Stimulated activated CD4-positive, alpha-beta T cell treated with anti-CD3 and anti-CD28 coated beads, TNF-alpha, amount 100 ng/mL, for 4 hours (primary cell): ENCODE data around the gene DYSF.
"Not testable (repeated sequence)": the region's sequence is repeated elsewhere in the genome, so short reads cannot be mapped to it uniquely, and the experiment has no call there.

Source experiments
- DNase-seq, 3 experiments: peaks; one replicate each; pipeline ENCODE4 v3.0.0-alpha.2; 2020; ENCODE audit warnings: low read depth in 3 of 3

The DYSF gene

DNA sequence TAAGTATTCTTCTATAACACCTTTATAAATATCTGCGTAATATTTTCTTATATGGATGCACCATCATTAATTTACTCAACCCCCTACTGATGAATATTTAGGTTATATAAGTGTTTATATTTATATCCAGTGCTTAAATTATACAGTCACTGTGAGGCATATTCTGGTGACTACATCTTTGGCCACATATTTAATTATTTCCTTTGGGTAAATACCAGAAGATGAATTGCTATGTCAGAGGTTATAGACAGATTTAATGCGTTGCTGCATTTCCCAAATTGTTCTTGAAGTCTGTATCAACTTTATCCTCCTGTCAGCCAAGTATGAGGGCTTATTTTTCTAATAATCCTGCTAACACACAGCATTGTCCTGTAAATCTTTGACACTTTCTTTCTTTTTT, 18.7 kb downstream of the DYSF start:
- no peak for DNase-seq

DNA sequence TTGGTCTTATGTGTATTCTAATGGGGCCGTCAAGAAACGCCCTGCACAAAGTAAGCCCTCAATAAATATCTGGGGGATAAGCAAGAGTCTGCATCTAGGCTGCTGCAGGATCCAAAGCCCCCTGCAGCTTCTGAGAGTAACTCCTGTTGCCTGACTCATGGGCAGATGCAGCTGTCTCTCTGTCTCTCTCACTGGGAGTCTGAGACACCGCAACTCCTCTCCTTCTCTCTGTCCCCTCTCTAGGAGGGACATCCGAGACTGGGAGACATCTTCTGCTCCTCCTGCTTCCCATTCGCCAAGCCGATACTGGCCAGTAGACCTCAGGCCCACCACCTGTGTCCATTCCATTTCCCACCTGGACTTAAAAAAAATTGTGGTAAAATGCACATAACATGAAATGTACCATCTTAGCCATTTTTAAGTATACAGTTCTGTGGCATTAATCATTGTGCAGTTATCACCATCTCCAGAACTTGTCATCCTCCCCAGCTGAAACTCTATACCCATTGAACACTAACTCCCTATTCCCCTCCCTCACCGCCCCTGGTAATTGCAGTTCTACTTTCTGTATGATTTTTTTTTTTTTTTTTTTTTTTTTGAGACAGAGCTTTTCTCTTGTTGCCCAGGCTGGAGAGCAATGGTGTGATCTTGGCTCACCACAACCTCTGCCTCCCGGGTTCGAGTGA, 20.1 kb downstream of the DYSF start:
- DNase-seq, result no peak

DNA sequence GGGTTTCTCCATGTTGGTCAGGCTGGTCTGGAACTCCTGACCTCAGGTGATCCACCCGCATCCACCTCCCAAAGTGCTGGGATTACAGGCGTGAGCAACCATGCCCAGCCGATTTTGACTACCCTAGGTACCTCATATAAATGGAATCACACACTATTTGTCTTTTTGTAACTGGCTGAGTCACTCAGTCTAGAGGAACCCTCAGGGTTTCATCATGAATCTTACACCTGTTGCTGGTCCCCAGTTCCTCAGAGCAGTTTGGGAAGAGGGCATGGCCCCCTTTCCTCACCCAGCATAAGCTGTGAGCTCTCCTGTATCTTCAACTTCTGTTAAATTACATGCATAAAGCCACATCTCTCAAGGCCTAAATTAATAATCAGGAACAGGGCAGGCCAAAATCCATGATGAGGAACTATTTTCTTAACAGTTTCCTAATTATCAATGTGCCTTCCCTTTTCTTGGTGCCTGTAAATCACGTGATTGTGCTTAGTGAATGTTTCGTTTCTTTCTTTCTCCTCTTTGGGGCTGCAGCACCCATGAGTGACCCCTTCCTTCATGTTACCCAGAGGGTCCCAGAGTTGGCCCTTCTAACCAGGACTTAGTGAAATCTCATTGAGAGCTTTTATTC, 20.9 kb downstream of the DYSF start:
- no peak for DNase-seq

DNA sequence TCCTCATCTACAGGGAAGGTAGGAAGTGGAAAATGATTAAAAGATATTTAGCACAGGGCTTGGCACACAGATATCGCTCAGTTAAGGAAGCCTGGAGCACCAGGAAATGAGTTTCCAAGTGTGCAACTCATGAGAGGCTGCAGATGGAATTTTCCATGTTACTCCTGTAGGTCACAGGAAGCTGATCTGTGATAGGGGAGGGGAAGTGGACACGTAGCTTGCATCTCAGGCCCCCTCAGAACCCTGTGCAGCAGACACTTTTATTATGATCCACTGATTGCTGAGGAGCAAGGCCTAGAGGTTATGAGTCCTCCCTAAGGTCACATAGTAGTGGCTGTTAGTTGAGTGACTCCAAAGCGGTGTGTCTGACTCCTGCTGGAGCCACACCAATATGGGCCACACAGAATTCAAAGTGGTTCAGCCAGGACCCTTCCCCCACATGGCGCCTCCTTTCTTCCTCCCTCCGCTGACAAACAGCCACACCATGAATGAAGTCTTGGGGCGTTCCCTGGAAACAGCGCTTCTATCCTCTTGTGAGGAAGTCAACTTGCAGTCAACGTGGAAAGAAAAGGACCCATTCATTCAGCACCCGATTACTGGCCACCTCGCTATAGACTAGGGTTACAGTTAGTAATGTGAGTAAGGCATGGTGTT, 21.5 kb downstream of the DYSF start:
- no peak for DNase-seq

DNA sequence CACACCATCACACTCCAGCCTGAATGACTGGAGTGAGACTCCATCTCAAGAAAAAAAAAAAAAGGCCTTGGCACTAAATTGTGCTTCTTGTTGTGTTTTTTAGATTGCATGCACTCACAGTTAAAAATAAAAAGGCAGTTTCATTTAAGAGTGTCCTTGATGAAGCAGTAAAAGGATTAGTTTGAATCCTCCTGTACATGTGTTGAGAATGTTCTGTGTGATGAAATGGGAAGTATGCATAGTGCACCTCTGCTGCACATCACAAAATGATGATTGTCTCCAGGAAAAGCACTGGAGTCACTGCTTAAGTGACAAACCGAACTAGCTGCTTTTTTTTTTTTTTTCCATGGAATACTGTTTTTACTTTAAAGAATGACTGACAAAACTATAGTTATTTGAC, 23.1 kb downstream of the DYSF start:
- DNase-seq, result no peak

DNA sequence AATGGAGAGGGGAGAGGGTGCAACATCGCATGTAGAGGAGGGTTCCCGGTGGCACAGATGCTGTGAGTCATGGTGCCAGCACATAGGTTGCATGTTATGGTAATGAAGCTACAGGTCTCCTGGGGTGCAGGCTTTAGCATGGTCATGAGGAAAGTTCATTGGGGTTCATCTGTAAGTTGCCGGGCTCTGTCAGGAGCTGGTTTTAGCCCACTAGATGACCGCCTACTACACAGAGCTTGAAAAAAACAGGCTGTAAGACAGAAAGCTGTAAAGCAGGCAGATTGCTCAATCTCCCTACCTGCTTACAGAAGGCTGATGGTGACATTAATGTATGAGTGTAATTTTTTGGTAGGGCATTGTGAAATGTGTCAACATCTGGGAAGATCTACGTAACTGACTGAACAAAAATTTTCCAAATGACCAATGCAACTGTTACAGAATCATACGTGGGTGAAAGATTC, 23.9 kb downstream of the DYSF start:
- no peak for DNase-seq

DNA sequence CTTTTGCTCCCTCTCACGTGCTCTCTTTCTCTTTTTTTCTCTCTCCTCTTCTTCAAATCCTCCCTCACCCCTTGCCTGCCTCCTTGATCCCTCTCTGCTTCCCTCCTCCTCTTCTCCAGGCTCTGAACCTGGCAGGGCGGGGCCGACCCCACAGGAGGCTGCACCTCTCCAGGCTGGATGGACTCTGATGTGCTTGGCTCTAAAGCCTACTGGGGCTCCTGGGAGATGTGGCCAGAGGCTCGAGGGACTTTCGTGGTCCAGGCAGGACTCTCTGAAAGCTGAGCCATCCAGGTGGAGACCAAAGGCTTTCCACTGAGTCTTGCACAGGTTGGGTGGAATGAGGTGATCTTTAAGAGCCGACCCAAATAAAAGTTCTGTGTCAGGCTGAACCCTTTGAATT, 25.4 kb downstream of the DYSF start:
- DNase-seq, result no peak

DNA sequence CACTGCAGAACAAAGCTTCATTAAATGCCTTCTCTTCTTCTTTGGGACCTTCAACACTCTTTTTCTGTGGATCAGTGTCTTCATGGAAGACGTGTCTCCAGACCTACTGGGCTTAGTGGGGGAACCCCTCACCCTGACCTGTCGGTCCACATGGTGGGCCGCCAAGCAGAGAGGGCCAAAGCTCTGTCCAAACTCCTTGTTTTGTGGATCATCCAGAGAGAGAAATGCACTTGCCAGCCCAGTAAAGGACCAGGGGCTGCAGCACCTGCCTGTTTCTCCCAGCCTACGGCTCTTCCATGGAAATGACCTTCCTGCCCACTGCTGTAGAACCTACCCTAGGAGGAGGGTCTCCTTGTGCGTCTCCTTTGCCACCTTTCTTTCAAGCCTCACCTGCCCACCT, 25.9 kb downstream of the DYSF start:
- no peak for DNase-seq

DNA sequence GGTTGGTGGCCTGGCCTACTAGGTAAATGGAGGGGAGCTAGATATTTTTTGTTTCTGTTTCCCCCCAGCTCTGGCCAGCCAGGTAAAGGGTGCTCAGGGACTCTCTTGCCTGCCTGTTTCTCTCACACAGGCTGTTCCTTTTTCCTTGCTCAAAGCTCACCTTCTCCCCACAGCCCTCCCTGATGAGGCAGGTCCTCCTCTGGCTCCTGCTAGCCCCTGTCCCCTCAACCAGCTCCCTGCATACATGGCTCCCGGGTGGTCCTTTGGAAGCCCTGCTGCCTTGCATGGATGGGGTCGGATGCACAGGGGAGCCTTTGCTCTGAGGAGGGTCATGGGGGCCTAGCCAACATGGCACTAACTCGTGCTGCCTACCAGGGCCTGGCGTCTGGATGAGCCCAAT, 27.8 kb downstream of the DYSF start:
- DNase-seq, result no peak

DNA sequence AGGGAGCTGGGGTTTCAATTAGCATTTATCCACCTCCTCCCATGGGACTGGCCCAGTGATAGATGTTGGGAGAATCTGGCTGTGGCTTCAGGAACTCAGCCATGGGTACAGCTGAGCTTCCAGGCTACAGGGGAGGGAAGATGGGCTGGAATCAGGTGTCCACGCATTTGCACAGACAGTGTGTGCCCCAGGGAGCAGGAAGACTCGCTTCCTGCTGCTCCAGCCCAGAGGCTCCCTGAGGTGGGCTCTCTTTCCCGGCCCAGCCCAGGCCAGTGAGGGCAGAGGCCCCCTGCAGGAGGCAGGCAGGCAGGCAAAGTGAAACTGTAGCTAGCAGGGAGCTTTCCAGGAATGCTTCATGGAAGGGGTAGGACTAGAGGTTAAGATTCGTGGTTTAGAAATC, 28.7 kb downstream of the DYSF start:
- no peak for DNase-seq

DNA sequence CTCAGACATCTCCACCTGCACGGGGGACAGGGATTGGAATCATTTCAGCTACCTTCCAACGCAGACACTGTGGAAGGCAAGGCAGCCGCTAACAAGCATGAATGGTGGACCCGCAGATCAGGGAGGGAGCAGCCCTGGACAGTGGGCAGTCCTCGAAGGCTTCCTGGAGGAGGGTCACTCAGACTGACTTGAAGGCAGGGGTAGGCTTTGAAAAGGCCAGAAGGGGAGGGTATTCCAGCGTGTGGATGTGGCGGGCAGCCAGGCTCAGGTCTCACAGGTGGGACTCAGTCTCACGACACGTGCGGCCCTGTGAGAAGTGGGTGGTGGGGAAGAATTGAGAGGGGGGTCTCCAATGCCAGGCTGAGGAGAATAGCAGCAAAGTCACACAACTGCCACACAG, 29.9 kb downstream of the DYSF start:
- DNase-seq, result no peak

DNA sequence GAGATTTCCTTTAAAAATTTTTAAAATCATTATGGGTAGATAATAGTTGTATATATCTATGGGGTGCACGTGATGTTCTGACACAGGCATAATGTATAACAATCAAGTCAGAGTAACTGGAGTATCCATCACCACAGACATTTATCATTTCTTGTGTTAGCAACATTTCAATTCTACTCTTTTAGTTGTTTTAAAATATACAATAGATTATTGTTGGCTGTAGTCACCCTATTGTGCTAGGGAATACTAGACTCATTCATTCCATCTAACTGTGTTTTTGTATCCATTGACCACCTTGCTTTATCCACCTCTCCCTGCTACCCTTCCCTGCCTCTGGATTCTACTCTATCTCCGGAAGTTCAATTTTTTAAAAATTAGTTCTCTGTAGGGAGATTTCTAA, 31.0 kb downstream of the DYSF start:
- DNase-seq, result no peak

DNA sequence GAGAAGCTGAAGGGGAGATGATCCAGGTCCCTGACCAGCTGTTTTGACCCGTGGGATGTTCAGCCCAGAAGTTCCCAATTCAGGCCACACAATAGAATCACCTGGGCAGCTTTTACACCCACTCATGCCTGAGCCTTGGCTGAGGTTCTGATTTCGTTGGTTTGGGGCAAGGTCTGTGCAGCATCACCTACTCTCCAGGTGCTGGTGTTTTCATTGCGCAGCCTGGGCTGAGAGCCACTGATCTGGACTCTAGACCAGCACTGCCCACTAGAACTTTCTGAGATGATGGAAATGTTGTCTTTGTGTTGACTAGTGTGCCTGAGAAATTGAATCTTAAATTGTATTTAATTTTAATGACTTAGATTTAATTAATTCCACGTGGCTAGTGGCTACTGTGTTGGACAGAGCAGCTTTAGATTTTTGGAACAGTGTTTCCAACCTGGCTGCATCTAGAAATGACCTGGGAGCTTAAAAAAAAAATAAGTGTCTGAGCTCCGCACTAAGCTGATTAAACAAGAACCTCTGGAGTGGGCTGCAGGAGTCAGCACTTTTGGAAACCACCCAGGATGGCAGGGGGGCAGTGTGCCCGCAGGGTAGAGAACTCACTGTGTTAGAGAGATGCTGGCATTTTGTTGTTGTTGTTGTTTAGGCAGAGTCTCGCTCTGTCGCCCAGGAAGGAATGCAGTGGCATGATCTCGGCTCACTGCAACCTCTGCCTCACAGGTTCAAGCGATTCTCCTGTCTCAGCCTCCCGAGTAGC, 33.7 kb downstream of the DYSF start:
- no peak for DNase-seq

DNA sequence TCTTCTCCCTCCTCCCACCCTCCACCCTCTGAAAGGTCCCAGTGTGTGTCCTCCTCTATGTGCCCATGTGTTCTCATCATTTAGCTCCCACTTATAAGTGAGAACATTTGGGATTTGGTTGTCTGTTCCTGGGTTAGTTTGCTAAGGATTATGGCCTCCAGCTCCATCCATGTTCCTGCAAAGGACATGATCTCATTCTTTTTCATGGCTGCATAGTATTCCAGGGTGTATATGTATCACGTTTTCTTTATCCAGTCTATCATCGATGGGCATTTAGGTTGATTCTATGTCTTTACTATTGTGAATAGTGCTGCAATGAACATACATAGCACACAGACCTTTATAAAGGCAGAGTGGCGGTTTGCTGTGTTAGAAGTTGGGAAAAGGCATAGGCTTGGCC, 38.2 kb downstream of the DYSF start:
- not testable (repeated sequence) for DNase-seq

DNA sequence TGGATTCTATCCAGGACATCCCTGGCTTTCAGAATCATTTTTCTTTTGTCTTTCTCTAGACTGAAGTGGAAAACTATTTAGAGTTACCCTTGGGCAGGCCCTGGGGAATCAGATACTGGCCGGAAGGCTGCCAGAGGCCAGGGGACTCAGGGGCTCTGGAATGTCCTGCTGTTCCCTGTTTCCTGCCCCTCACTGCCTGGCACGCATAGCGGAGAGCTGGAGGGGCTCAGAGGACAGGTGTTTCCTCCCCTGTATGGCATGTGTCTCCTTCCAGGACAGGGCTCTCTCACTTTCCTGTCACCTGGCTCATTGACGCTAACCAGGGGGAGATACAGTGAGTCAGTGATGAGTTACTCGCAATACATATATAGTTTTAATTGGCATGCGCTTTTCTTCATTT, 38.8 kb downstream of the DYSF start:
- no peak for DNase-seq

DNA sequence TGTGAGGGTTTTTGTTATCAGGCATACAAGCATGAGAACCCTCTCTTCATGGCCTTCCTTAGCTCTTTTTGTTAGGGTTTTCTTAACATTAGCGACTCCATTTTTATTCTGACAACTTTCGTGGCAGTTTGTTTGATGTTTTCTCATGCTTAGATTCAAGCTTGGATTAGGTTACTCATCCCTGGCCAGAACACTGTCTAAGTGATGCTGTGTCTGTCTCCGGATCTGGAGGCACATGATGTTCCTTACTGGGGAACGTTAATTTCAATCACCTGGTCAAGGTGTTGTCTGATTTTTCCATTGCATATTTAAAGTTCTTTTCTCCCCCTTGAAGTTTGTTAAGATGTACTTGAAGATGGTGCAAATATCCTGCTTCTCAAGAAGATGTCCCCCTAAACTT, 40.7 kb downstream of the DYSF start:
- DNase-seq, result no peak

DNA sequence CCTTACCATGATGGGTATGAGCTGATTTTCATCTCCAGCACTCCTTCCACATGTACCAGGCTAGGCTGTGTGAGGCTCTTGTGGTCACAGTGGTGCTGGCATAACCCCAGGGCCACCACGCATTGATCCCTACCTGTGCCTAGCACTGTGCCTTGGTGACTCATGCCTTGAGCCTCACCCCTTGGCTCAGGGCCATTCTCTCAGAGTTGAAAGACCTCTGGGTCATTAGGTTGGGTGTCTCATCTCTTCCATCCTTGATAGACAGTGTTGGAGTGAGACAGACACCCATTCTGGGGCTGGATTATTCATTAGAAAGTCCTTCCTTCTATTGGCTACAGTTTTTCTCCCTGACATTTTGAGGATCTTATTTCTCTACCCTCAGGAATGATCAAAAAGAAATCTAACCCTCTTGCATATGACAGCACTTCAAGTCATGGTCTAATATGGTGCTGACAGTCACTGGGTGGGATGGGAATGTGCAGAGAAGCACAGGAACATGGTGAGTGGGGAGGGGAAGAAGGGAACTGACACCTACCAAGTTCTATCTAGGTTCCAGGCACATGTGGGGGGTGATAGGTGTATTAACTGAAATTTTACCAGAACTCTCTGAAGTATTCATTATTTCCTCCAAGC, 41.3 kb downstream of the DYSF start:
- DNase-seq, result no peak

DNA sequence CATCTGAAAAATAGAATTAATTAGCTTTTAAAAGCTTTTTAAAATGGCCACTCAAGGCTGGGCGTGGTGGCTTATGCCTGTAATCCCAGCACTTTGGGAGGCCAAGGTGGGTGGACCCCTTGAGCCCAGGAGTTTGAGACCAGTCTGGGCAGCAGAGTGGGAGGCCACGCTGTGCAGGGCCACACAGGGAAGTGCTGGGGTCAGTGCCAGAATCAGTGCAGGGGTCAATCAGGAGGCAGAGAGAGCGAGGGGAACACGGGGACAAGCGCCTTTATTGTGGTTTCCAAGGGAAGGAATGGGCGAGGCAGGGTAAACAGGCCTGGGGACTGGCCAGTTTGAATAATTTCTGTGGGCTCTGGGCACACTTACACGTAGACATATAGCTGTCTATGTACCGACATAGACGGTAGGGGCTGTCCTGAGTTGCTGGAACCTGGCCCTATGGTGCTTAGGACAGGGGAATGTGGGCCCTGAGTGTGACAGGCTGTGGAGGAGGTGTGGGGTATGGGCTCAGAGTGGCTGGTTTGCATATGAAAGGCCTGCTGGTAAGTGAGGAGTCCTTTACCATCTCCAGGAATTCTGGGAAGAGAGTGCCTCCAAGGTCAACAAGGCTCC, 42.9 kb downstream of the DYSF start:
- no peak for DNase-seq

DNA sequence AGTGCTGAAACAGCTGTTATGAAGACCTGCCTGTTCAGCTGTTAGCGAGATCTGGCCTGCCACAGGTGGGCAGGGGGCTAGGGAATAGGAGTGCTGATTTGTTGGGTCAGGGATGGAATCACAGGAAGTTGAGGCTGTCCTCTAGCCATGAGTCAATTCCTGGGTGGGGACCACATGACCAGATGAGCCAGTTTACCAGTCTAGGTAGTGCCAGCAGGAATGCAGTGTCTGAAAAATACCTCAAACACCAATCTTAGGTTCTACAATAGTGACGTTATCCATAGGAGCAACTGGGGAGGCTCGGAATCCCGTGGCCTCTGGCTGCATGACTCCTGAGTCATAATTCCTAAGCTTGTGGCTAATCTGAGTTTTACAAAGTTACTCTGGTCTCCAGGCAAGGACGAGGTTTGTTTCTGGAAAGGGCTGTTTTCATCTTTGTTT, 44.9 kb downstream of the DYSF start:
- DNase-seq, result no peak

DNA sequence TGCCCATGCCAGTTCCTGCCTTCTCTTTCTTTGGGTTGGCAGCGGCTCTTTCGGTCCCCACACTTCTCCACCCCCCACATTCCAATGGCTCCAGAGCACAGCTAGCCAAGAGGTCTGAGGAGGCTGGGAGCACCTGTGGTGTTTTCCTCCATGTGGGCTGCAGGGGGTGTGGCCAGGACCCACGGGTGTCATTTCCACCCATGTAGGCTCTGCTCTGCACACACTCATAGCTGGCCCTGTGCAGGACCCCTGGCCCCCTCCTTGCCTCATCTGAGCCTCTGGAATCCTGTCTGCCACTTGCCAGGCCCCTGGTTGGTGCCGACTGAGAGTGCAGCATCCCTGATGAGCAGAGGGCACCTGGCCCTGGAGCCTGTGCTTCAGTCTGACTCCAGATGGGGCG, 46.3 kb downstream of the DYSF start:
- DNase-seq, result no peak

DNA sequence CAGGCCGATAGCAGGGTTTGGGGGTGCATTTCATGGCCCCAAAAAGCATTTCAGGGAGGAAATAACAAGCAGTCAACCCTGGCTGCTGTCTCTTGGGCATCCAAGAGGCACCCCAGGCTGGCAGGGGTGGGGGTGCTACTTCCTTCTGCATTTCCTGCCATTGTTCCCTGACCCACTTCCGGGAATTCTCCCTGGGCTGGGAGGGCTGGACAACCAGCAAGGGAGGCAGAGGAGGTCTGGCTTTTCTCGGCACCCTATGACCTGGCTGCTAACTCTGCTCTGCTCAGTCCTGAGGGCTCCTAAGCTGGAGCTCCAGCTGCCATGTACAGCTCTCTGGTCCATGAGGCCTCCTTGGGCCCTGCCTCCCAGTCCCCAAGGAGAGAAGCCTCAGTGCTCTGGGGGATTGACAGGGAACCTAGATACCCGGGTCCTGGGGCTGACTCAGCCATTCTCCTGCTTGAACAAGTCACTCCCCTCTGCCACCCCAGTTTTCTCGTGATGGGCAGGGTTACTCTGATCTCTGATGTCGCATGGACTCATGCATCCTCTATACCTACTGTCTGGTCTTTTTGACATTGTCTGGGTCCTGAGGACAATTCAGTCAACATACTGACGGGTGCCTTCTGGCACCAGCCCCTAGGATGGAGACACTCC, 47.2 kb downstream of the DYSF start:
- no peak for DNase-seq
